Measurements from ENCODE around the gene SLIT3.

SLIT3 gene

GRCh38 chr5:168939887-168940544 lies 360.9 kb downstream of the SLIT3 start:
- H3K4me3 ChIP-seq (ENCODE audit: low read length): no peak overlapping the region
- DNase-seq (ENCODE audit: low read depth, low spot score): no peak

GRCh38 chr5:168939156-168939800 lies 361.7 kb downstream of the SLIT3 start:
- no peak overlapping the region for H3K4me3 ChIP-seq (ENCODE audit: low read length)
- DNase-seq (ENCODE audit: low read depth, low spot score): no peak

GRCh38 chr5:168936511-168936910 lies 364.4 kb downstream of the SLIT3 start:
- no peak overlapping the region for H3K4me3 ChIP-seq (ENCODE audit: low read length)
- no peak for DNase-seq (ENCODE audit: low read depth, low spot score)

GRCh38 chr5:168935183-168935582 lies 365.8 kb downstream of the SLIT3 start:
- no peak for DNase-seq (ENCODE audit: low read depth, low spot score)
- H3K4me3 ChIP-seq (ENCODE audit: low read length): no peak overlapping the region

GRCh38 chr5:168934169-168934568 lies 366.8 kb downstream of the SLIT3 start:
- no peak overlapping the region for H3K4me3 ChIP-seq (ENCODE audit: low read length)
- no peak for DNase-seq (ENCODE audit: low read depth, low spot score)

- DNase-seq (ENCODE audit: low read depth, low spot score): no peak
- no peak overlapping the region for H3K4me3 ChIP-seq (ENCODE audit: low read length)
These were observed 368.3 kb downstream of the SLIT3 start for GRCh38 chr5:168932400-168933189.

GRCh38 chr5:168931638-168932345 lies 369.1 kb downstream of the SLIT3 start:
- DNase-seq (ENCODE audit: low read depth, low spot score): no peak
- no peak overlapping the region for H3K4me3 ChIP-seq (ENCODE audit: low read length)

- DNase-seq (ENCODE audit: low read depth, low spot score): no peak
These were observed 371.3 kb downstream of the SLIT3 start for GRCh38 chr5:168929656-168930055.

GRCh38 chr5:168925160-168925559 lies 375.8 kb downstream of the SLIT3 start:
- DNase-seq (ENCODE audit: low read depth, low spot score): no peak
- H3K4me3 ChIP-seq (ENCODE audit: low read length): no peak overlapping the region

More at GRCh38 chr5:168929656-168930055, 371.3 kb downstream of the SLIT3 start:
- H3K4me3 ChIP-seq (ENCODE audit: low read length): no peak overlapping the region

- H3K4me3 ChIP-seq (ENCODE audit: low read length): no peak overlapping the region
- DNase-seq (ENCODE audit: low read depth, low spot score): no peak
These were observed 379.6 kb downstream of the SLIT3 start for GRCh38 chr5:168921147-168921866.

- no peak for DNase-seq (ENCODE audit: low read depth, low spot score)
- no peak overlapping the region for H3K4me3 ChIP-seq (ENCODE audit: low read length)
These were observed 380.7 kb downstream of the SLIT3 start for GRCh38 chr5:168920019-168920810.

GRCh38 chr5:168917947-168918600 lies 382.9 kb downstream of the SLIT3 start:
- no peak for DNase-seq (ENCODE audit: low read depth, low spot score)
- H3K4me3 ChIP-seq (ENCODE audit: low read length): no peak overlapping the region

GRCh38 chr5:168916852-168917251 lies 384.1 kb downstream of the SLIT3 start:
- no peak for DNase-seq (ENCODE audit: low read depth, low spot score)

GRCh38 chr5:168916266-168916665 lies 384.7 kb downstream of the SLIT3 start:
- DNase-seq (ENCODE audit: low read depth, low spot score): no peak
- H3K4me3 ChIP-seq (ENCODE audit: low read length): no peak overlapping the region

More at GRCh38 chr5:168916852-168917251, 384.1 kb downstream of the SLIT3 start:
- no peak overlapping the region for H3K4me3 ChIP-seq (ENCODE audit: low read length)

- DNase-seq (ENCODE audit: low read depth, low spot score): no peak
- no peak overlapping the region for H3K4me3 ChIP-seq (ENCODE audit: low read length)
These were observed 386.4 kb downstream of the SLIT3 start for GRCh38 chr5:168914491-168914890.

- DNase-seq (ENCODE audit: low read depth, low spot score): no peak
These were observed 390.1 kb downstream of the SLIT3 start for GRCh38 chr5:168910874-168911273.

GRCh38 chr5:168908207-168908606 lies 392.7 kb downstream of the SLIT3 start:
- no peak for DNase-seq (ENCODE audit: low read depth, low spot score)
- H3K4me3 ChIP-seq (ENCODE audit: low read length): no peak overlapping the region

More at GRCh38 chr5:168910874-168911273, 390.1 kb downstream of the SLIT3 start:
- H3K4me3 ChIP-seq (ENCODE audit: low read length): no peak overlapping the region

- H3K4me3 ChIP-seq (ENCODE audit: low read length): no peak overlapping the region
These were observed 397.9 kb downstream of the SLIT3 start for GRCh38 chr5:168903061-168903460.

More at GRCh38 chr5:168903061-168903460, 397.9 kb downstream of the SLIT3 start:
- DNase-seq (ENCODE audit: low read depth, low spot score): no peak

All from Jurkat, Clone E6-1 (cell line).